Endothelial cell of umbilical vein (primary cell): Measurements from ENCODE around the gene INTU. TPM values are rescaled to one million over a fixed set of nuclear protein-coding genes. Genes with fewer than 3 reads are reported as not detected.

Experiments
- BruUV-seq: library from RNA; stranded (reverse); fragments of 400-500 nt; replicated peaks from 2 replicates; lab custom pipeline; 2021; lab: Mats Ljungman, UMichigan
- CTCF ChIA-PET: fragments of 300-600, 350-600 bp; sonication (Branson Sonifier 250); formaldehyde crosslinking; loops from one replicate; lab custom pipeline; 2021; ENCODE audit warnings: antibody characterized with exemption, inconsistent platforms; lab: Charles Lee
- POLR2A ChIA-PET: fragments of 300-600, 350-600 bp; sonication (Branson Sonifier 250); formaldehyde crosslinking; loops from one replicate; lab custom pipeline; 2021; ENCODE audit warnings: antibody characterized with exemption, inconsistent platforms; lab: Charles Lee
- DNase-seq: peaks from one replicate; pipeline ENCODE4 v3.0.0-alpha.2; 2011; ENCODE audit warnings: low read depth, low spot score
- FAIRE-seq: peaks from 2 replicates; lab custom pipeline; 2011; peaks lifted over from hg19 to GRCh38; lab: Jason Lieb, UNC
- H2AFZ ChIP-seq: 2 replicates; pipeline ENCODE4 v1.6.0; 2012; ENCODE audit warnings: low read depth, low read length, control low read depth, inconsistent platforms
- H3K27ac ChIP-seq: 2 replicates; pipeline ENCODE4 v1.5.1; 2011; ENCODE audit warnings: low read depth, mild to moderate bottlenecking, control low read depth, low read length, moderate library complexity; ENCODE audit not compliant: insufficient read depth
- H3K27me3 ChIP-seq, 2 experiments: 2 replicates each; pipeline versions ENCODE4 v1.6.0 to v1.6.1; 2011; ENCODE audit warnings: low read length in 2 of 2, mixed read lengths in 1 of 2; ENCODE audit not compliant: control insufficient read depth in 2 of 2, insufficient read depth in 2 of 2
- H3K36me3 ChIP-seq, 2 experiments: 2 replicates in 1 of 2; 3 replicates in 1 of 2; pipeline ENCODE4 v1.5.1; 2011; ENCODE audit warnings: low read length in 2 of 2, mild to moderate bottlenecking in 1 of 2, moderate library complexity in 1 of 2; ENCODE audit not compliant: control insufficient read depth in 2 of 2, insufficient read depth in 2 of 2; ENCODE audit errors: extremely low read depth in 1 of 2
- H3K4me1 ChIP-seq: 3 replicates; pipeline ENCODE4 v1.5.1; 2011; ENCODE audit warnings: mild to moderate bottlenecking, low read length; ENCODE audit not compliant: control insufficient read depth, insufficient read depth; ENCODE audit errors: extremely low read depth
- H3K4me2 ChIP-seq: 2 replicates; pipeline ENCODE4 v1.6.1; 2011; ENCODE audit warnings: low read length, control low read depth, mixed read lengths; ENCODE audit not compliant: insufficient read depth
- H3K4me3 ChIP-seq, 3 experiments: fragments of 200-600 bp in 1 of 3; sonication (generic), shearing (Covaris generic) in 1 of 3; replicated peaks in 1 of 3; 2 replicates each; pipeline ENCODE4 v1.5.1; 2011 to 2016; ENCODE audit warnings: control low read depth in 3 of 3, low read length in 3 of 3, mild to moderate bottlenecking in 2 of 3, inconsistent platforms in 1 of 3, low read depth in 1 of 3, moderate library complexity in 1 of 3; ENCODE audit not compliant: insufficient read depth in 1 of 3
- H3K79me2 ChIP-seq: 2 replicates; pipeline ENCODE4 v1.6.0; 2012; ENCODE audit warnings: low read length, inconsistent platforms; ENCODE audit not compliant: control insufficient read depth, insufficient read depth
- H3K9ac ChIP-seq: replicated peaks from 2 replicates; pipeline ENCODE3; 2011; ENCODE audit warnings: low read length, control low read depth; ENCODE audit not compliant: insufficient read depth; ENCODE audit errors: extremely low read depth
- H3K9me1 ChIP-seq: replicated peaks from 3 replicates; pipeline ENCODE4 v1.6.0; 2011; ENCODE audit warnings: mild to moderate bottlenecking, low read length; ENCODE audit not compliant: control insufficient read depth, insufficient read depth; ENCODE audit errors: extremely low read depth
- H3K9me3 ChIP-seq: replicated peaks from 2 replicates; pipeline ENCODE4 v1.5.1; 2012; ENCODE audit warnings: low read length, inconsistent platforms; ENCODE audit not compliant: control insufficient read depth, insufficient read depth
- H4K20me1 ChIP-seq: replicated peaks from 2 replicates; pipeline ENCODE3; 2011; ENCODE audit warnings: mild to moderate bottlenecking, low read length; ENCODE audit not compliant: control insufficient read depth, insufficient read depth; ENCODE audit errors: extremely low read depth
- EZH2 ChIP-seq: IDR thresholded peaks from 2 replicates; pipeline ENCODE4 v1.6.1; 2012; ENCODE audit warnings: borderline replicate concordance, low read depth, mild to moderate bottlenecking, moderate library complexity, low read length, inconsistent platforms; ENCODE audit not compliant: severe bottlenecking
- FOS ChIP-seq: IDR thresholded peaks from 2 replicates; pipeline ENCODE4 v1.6.1; 2011; ENCODE audit warnings: mild to moderate bottlenecking, low read length, moderate library complexity, borderline replicate concordance; ENCODE audit not compliant: insufficient read depth
- GATA2 ChIP-seq: IDR thresholded peaks from 2 replicates; pipeline ENCODE4 v1.7.0; 2011; ENCODE audit warnings: low read depth, mild to moderate bottlenecking, moderate library complexity, mixed read lengths, low read length; ENCODE audit not compliant: insufficient read length, insufficient read depth
- JUN ChIP-seq: IDR thresholded peaks from 2 replicates; pipeline ENCODE4 v1.6.1; 2011; ENCODE audit warnings: borderline replicate concordance, low read depth; ENCODE audit not compliant: insufficient read length, insufficient read depth
- MYC ChIP-seq: IDR thresholded peaks from one replicate; pipeline ENCODE4 v1.6.1; 2011; ENCODE audit warnings: mild to moderate bottlenecking, low read depth, low read length
- POLR2A ChIP-seq: IDR thresholded peaks from 2 replicates; pipeline ENCODE4 v1.6.1; 2012; ENCODE audit warnings: low read depth, mild to moderate bottlenecking, control low read depth, low read length
- POLR2AphosphoS5 ChIP-seq: IDR thresholded peaks from 2 replicates; pipeline ENCODE4 v1.6.1; 2012; ENCODE audit warnings: low read depth, mild to moderate bottlenecking, control low read depth, low read length, moderate library complexity; ENCODE audit not compliant: insufficient read depth
- dilution Hi-C: fragments of 300-500 bp; cut with MboI; formaldehyde crosslinking; loops from one replicate; pipeline ENCODE4 v1.15.0; 2019; ENCODE audit warnings: low sequenced_read_pairs; ENCODE audit not compliant: extremely low pct_ligation_motif_present
- intact Hi-C: fragments of 100-400 bp; cut with micrococcal nuclease; formaldehyde crosslinking; loops from one replicate; pipeline ENCODE4 v1.10.0; 2022
- polyA plus RNA-seq, 4 experiments: library from polyadenylated mRNA; depleted of rRNA in 3 of 4; stranded (reverse) in 3 of 4; unstranded in 1 of 4; fragments of >200 nt; gene quantifications; 2 replicates each; pipeline versions ENCODE4 v1.2.1 to v1.2.3, GENCODE V29; 2011 to 2012; ENCODE audit warnings: missing spikeins in 1 of 4
- total RNA-seq: library from RNA; stranded (reverse); gene quantifications from 2 replicates; pipeline ENCODE4 v1.2.3, GENCODE V29; 2021
- TF ChIP-seq, protein P1 (sequence below), 2 donors: IDR thresholded peaks; 1 replicate in 1 of 2; 2 replicates in 1 of 2; pipeline ENCODE4 v1.5.1; 2011; ENCODE audit warnings: low read length in 2 of 2, mild to moderate bottlenecking in 2 of 2, moderate library complexity in 2 of 2, control low read depth in 1 of 2, inconsistent platforms in 1 of 2, low read depth in 1 of 2; ENCODE audit not compliant: insufficient read depth in 1 of 2; ENCODE audit errors: extremely low read depth in 1 of 2
- TF ChIP-seq, protein P2 (sequence below): IDR thresholded peaks from 2 replicates; pipeline ENCODE4 v1.6.1; 2011; ENCODE audit not compliant: insufficient read depth, insufficient read length

Gene INTU
- total and polyA plus RNA-seq, 2 donors (not counting 3 experiments of a cell fraction or from before 2014, with no cell fraction given) = 1.4 to 5.4 TPM

DNA sequence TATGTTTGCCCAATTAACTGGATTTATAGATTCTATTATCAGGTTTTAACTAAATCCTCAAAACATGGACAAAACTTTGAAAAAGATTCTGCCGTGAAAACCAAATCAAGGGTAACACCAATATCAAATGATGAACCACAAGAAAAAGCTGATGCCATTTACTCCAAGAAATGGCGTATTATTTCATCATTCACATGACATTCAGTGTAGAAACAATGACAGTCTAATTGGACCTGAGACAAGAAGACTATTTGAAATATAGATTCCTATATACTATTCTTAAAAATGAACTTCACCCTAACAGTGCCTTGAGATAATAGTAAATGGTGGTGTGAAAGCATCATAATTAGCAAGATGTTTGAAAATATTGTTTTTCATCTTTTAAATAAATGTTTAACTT, 102.2 kb downstream of the INTU start:
- Histone ChIP-seq H3K4me2 (no peak overlapping the region), H2AFZ (no peak overlapping the region), H3K4me3 (no peak overlapping the region), H3K4me1 (no peaks in the 10 kb centered on the region), H3K9ac (no peak overlapping the region), H3K27me3 (peaks cover 2 to 4% of the 10 kb centered on the region in 2 experiments), H3K9me3 (no peaks in the 10 kb centered on the region), H3K27ac (no peak overlapping the region), H3K9me1 (no peaks in the 10 kb centered on the region), H4K20me1 (no peaks in the 10 kb centered on the region), H3K36me3 (no peaks in the 10 kb centered on the region), H3K79me2 (no peaks in the 10 kb centered on the region)
- POLR2A ChIA-PET = no interaction called here
- FAIRE-seq (no peak), DNase-seq (no peak)
- CTCF ChIA-PET = interaction anchor here (0.7 to 7.9 kb wide), 2 partner anchors 9 to 130 kb away, joined by 4 to 414 read pairs; no protein-coding TSS in a partner anchor
- TF ChIP-seq, protein P1, sequence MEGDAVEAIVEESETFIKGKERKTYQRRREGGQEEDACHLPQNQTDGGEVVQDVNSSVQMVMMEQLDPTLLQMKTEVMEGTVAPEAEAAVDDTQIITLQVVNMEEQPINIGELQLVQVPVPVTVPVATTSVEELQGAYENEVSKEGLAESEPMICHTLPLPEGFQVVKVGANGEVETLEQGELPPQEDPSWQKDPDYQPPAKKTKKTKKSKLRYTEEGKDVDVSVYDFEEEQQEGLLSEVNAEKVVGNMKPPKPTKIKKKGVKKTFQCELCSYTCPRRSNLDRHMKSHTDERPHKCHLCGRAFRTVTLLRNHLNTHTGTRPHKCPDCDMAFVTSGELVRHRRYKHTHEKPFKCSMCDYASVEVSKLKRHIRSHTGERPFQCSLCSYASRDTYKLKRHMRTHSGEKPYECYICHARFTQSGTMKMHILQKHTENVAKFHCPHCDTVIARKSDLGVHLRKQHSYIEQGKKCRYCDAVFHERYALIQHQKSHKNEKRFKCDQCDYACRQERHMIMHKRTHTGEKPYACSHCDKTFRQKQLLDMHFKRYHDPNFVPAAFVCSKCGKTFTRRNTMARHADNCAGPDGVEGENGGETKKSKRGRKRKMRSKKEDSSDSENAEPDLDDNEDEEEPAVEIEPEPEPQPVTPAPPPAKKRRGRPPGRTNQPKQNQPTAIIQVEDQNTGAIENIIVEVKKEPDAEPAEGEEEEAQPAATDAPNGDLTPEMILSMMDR (IDR thresholded peaks at IDR 0.05; ENCODE audit: extremely low read depth in 1 of 2, insufficient read depth in 1 of 2, low read depth in 1 of 2, low read length in 2 of 2) = no peak
- TF ChIP-seq POLR2AphosphoS5 (no peak), GATA2 (no peak), MYC (no peak), FOS (no peak), JUN (no peak), EZH2 (no peak), POLR2A (no peak)
- TF ChIP-seq, protein P2, sequence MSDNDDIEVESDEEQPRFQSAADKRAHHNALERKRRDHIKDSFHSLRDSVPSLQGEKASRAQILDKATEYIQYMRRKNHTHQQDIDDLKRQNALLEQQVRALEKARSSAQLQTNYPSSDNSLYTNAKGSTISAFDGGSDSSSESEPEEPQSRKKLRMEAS = no peak
- intact Hi-C loops = no loop called here
- dilution Hi-C loops = no loop called here
- BruUV-seq = no TSS peak
